Measurements from ENCODE around the gene PLXNA3. TPM values are rescaled to one million over a fixed set of nuclear protein-coding genes. Genes with fewer than 3 reads are reported as not detected.
"Not testable (repeated sequence)": the region's sequence is repeated elsewhere in the genome, so short reads cannot be mapped to it uniquely, and the experiment has no call there.

The PLXNA3 gene
- total and polyA plus RNA-seq, 2 experiments from 2014 or later: 13.7 to 23.3 TPM

DNA sequence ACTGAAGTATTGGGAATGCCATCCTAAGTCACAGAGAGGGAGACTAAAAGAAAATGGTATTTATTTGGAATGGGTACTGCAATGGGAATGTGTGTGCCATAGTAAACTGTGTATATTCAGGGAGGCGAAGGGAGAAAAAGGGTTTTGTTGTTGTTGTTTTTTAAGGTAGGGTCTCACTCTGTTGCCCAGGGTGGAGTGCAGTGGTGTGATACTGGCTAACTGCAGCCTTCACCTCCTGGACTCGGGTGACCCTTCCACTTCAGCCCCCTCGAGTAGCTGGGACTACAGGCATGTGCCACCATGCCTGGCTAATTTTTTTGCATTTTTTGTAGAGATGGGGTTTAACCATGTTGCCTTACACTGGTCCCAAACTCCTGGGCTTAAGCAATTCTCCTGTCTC, 36.6 kb downstream of the PLXNA3 start:
- no peaks in the 10 kb centered on the region for H3K9me3 ChIP-seq (ENCODE audit: low read depth)
- H3K4me3 ChIP-seq: no peak overlapping the region
- H3K4me1 ChIP-seq (ENCODE audit: low read depth): no peaks in the 10 kb centered on the region
- DNase-seq (ENCODE audit: low read depth in 1 of 2, low spot score in 1 of 2): no peak
- TF ChIP-seq, protein P1, sequence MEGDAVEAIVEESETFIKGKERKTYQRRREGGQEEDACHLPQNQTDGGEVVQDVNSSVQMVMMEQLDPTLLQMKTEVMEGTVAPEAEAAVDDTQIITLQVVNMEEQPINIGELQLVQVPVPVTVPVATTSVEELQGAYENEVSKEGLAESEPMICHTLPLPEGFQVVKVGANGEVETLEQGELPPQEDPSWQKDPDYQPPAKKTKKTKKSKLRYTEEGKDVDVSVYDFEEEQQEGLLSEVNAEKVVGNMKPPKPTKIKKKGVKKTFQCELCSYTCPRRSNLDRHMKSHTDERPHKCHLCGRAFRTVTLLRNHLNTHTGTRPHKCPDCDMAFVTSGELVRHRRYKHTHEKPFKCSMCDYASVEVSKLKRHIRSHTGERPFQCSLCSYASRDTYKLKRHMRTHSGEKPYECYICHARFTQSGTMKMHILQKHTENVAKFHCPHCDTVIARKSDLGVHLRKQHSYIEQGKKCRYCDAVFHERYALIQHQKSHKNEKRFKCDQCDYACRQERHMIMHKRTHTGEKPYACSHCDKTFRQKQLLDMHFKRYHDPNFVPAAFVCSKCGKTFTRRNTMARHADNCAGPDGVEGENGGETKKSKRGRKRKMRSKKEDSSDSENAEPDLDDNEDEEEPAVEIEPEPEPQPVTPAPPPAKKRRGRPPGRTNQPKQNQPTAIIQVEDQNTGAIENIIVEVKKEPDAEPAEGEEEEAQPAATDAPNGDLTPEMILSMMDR (IDR thresholded peaks at IDR 0.05; ENCODE audit: low read depth, low read length): no peak
- H3K27me3 ChIP-seq: no peaks in the 10 kb centered on the region
- no peak overlapping the region for H3K27ac ChIP-seq
- H3K36me3 ChIP-seq: no peaks in the 10 kb centered on the region

DNA sequence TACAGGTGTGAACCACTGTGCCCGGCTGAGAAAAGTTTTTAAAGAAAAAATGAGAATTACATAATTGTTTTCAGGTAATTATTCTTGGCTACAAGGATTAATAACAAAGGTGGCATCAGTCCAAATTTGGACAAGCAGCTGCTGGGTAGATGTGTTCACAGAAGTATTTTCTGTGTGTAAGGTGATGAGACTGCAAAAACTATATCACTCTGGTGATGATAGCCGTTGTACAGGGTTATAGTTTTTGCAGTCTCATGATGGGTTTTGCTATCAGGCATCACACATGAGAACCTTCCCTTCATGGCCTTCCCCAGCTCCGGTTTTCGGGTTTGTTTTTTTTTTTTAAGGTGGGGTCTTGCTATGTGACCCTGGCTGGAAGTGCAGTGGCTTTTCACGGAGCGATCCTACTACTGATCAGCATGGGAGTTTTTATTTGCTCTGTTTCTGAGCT, 37.4 kb downstream of the PLXNA3 start:
- no peak for DNase-seq (ENCODE audit: low read depth in 1 of 2, low spot score in 1 of 2)
- no peaks in the 10 kb centered on the region for H3K9me3 ChIP-seq (ENCODE audit: low read depth)

DNA sequence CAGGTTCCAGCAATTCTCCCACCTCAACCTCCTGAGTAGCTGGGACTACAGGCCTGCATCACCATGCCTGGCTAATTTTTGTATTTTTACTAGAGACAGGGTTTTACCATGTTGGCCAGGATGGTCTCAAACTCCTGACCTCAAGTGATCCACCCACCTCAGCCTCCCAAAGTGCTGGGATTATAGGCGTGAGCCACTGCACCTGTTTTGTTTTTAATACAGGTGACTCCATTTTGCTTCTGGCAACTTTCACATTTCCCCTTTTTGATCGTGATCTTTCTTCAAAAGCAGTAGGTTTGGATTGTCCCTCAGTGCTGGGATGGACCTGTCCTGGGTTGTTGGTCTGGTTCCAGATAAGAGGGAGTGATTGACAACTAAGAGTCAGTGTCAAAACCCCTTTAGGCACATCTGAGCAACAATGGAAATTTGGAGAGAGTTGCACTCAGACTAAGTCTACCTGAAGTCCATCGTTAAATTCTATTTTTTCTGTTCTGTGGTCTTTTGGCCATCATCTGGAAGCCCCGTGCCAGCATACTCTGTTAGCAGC, 38.6 kb downstream of the PLXNA3 start:
- not testable (repeated sequence) for H3K27me3 ChIP-seq; H3K36me3 ChIP-seq; H3K9me3 ChIP-seq (ENCODE audit: low read depth); H3K27ac ChIP-seq; H3K4me3 ChIP-seq; DNase-seq (ENCODE audit: low read depth in 1 of 2, low spot score in 1 of 2); H3K4me1 ChIP-seq (ENCODE audit: low read depth)

More for the DNA sequence above, 37.4 kb downstream of the PLXNA3 start:
- TF ChIP-seq, protein P1 (IDR thresholded peaks at IDR 0.05; ENCODE audit: low read depth, low read length): no peak
- Histone ChIP-seq H3K4me1 (ENCODE audit: low read depth) (no peaks in the 10 kb centered on the region), H3K36me3 (no peaks in the 10 kb centered on the region), H3K4me3 (no peak overlapping the region), H3K27me3 (no peaks in the 10 kb centered on the region), H3K27ac (no peak overlapping the region)

DNA sequence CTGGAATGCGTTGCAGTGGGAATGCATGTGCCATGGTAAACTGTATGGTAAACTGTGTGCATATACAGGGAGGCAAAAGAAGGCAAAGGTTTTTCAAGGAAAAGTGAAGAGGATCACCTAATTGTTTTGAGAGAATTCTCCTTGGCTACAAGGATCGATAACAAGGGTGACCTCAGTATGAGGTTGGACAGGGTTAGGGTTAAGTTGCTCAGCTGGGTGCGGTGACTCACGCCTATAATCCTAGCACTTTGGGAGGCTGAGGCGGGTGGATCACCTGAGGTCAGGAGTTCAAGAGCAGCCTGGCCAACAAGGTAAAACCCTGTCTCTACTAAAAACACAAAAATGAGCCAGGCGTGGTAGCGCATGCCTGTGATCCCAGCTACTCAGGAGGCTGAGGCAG, 43.3 kb downstream of the PLXNA3 start:
- H3K4me1 ChIP-seq (ENCODE audit: low read depth); H3K36me3 ChIP-seq; H3K27ac ChIP-seq; H3K9me3 ChIP-seq (ENCODE audit: low read depth); H3K27me3 ChIP-seq; H3K4me3 ChIP-seq; DNase-seq (ENCODE audit: low read depth in 1 of 2, low spot score in 1 of 2): not testable (repeated sequence)

DNA sequence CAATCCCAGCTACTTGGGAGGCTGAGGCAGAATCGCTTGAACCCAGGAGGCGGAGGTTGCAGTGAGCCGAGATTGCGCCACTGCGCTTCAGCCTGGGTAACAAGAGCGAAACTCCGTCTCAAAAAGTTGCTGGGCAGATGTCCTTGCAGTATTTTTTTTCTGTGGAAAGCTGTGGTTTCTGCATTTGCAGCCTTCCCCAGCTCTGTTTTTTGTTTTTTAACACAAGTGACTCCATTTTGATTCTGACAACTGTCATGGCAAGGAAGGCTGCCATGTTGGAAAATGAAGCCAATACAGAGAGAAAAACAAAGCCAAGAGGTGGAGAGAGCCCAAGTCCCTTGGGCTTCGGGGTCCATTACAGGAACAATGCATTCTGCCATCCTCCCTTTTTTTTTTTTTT, 44.0 kb downstream of the PLXNA3 start:
- DNase-seq (ENCODE audit: low read depth in 1 of 2, low spot score in 1 of 2): no peak
- TF ChIP-seq, protein P1 (IDR thresholded peaks at IDR 0.05; ENCODE audit: low read depth, low read length): no peak
- Histone ChIP-seq H3K36me3 (no peaks in the 10 kb centered on the region), H3K9me3 (ENCODE audit: low read depth) (no peaks in the 10 kb centered on the region), H3K4me3 (no peak overlapping the region), H3K27ac (no peak overlapping the region), H3K27me3 (no peaks in the 10 kb centered on the region), H3K4me1 (ENCODE audit: low read depth) (no peaks in the 10 kb centered on the region)

DNA sequence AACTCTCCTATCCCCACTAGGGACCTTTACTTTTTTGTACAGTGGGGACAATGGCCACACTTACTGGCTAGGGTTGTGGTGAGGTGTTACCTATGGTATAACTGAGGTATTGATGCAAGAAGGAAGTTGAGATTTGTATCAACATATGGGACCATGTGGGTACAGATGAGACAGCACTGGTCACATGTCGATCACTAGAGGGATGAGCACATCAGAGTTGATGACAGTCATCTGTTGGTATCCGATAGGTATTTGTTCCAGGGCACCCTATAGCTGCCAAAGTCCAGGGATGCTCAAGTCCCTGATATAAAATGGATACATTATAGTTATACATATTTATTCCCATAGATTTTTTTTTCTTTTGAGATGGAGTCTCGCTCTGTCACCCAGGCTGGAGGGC, 44.9 kb downstream of the PLXNA3 start:
- H3K4me1 ChIP-seq (ENCODE audit: low read depth): no peaks in the 10 kb centered on the region
- no peaks in the 10 kb centered on the region for H3K36me3 ChIP-seq
- H3K27me3 ChIP-seq: no peaks in the 10 kb centered on the region
- H3K9me3 ChIP-seq (ENCODE audit: low read depth): no peaks in the 10 kb centered on the region
- no peak overlapping the region for H3K4me3 ChIP-seq
- no peak overlapping the region for H3K27ac ChIP-seq
- TF ChIP-seq, protein P1 (IDR thresholded peaks at IDR 0.05; ENCODE audit: low read depth, low read length): no peak
- DNase-seq (ENCODE audit: low read depth in 1 of 2, low spot score in 1 of 2): no peak

DNA sequence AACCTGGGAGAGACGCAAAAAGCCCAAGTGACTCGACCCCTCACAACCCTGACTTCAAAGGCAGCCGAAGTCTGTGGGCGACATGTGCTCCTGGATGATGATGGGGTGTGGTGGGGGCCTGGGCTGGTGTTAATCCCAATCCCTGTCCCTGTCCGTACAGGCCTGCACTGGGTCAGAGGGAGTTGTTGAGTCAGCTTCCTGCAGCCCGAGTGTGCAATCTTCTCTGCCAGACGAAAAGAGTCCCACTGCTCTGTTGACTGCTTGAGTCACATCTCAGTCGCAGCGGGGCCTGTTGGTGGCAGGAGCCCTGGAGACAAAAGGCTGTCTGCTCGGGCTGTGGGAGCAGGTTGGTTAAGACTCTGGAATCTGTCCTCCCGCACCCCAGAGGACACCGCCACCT, 47.7 kb downstream of the PLXNA3 start:
- TF ChIP-seq, protein P1 (IDR thresholded peaks at IDR 0.05; ENCODE audit: low read depth, low read length): no peak
- H3K27ac ChIP-seq: peak overlapping the region; percentile 23
- no peaks in the 10 kb centered on the region for H3K9me3 ChIP-seq (ENCODE audit: low read depth)
- H3K4me3 ChIP-seq: no peak overlapping the region
- DNase-seq (ENCODE audit: low read depth in 1 of 2, low spot score in 1 of 2): peak in 1 of 2 donors; percentile 56
- H3K27me3 ChIP-seq: no peaks in the 10 kb centered on the region
- H3K36me3 ChIP-seq: no peaks in the 10 kb centered on the region
- peaks cover 4% of the 10 kb centered on the region for H3K4me1 ChIP-seq (ENCODE audit: low read depth)
